ENCODE data around the gene CACNA1E.

GRCh38 chr1:181674617-181675016, 191.3 kb downstream of the CACNA1E start:
- TF ChIP-seq POLR2A (IDR thresholded peaks at IDR 0.05) (no peak), CTCF (IDR thresholded peaks at IDR 0.05) (no peak), POLR2AphosphoS5 (IDR thresholded peaks at IDR 0.05) (no peak), EP300 (IDR thresholded peaks at IDR 0.05) (no peak)
